ENCODE measurements around the gene HIPK2. TPM values are rescaled to one million over a fixed set of nuclear protein-coding genes. Genes with fewer than 3 reads are reported as not detected.

Gene HIPK2
- polyA plus RNA-seq (4.5 to 13.9 TPM (median 5.8 TPM) in 3 replicates), polyA minus RNA-seq (21.2 to 96.1 TPM (median 23.9 TPM) in 3 replicates)
- 9.9 TPM for polyA plus RNA-seq (2011; ENCODE audit: low read depth)
- 8.1 and 8.9 TPM in 2 replicates for polyA plus RNA-seq (2011; cell fraction: cytosol; rRNA removed)
- polyA plus RNA-seq (2011; cell fraction: nucleus; rRNA removed) = 26.2 and 27.3 TPM in 2 replicates
- 8.4 and 12.3 TPM in 2 replicates for polyA plus RNA-seq (2012; ENCODE audit: low replicate concordance)
- polyA minus RNA-seq (2011; cell fraction: cytosol; rRNA and poly(A)+ RNA removed) = 12.5 TPM
- polyA minus RNA-seq (2011; cell fraction: nucleus; rRNA and poly(A)+ RNA removed) = 15.4 and 29.2 TPM in 2 replicates

GRCh38 chr7:139777948-139778841 lies at the start of gene HIPK2:
Gene HIPK2, minus strand, starts transcription at chr7:139777998. Its CDS starts 375 bp downstream, at chr7:139777623.
- no peak for FAIRE-seq
- Histone ChIP-seq H4K20me1 (ENCODE audit: control insufficient read depth, extremely low read depth, insufficient read depth, low read length) (no peaks in the 10 kb centered on the region), H3K27ac (ENCODE audit: control insufficient read depth, insufficient read depth, low read length) (peak within 1 kb of the TSS; percentile 91), H3K9me3 (ENCODE audit: control insufficient read depth, low read depth, low read length) (no peaks in the 10 kb centered on the region), H3K4me3 (ENCODE audit: control insufficient read depth in 2 of 3, extremely low read depth in 1 of 3, insufficient read depth in 2 of 3, low read depth in 1 of 3, low read length in 3 of 3) (peak within 1 kb of the TSS; percentile 71 to 94 (median 85)), H3K36me3 (ENCODE audit: control insufficient read depth in 2 of 2, extremely low read depth in 1 of 2, insufficient read depth in 2 of 2, low read length in 2 of 2) (no peaks in the 10 kb centered on the region), H3K27me3 (ENCODE audit: control insufficient read depth, extremely low read depth, insufficient read depth, low read length) (no peaks in the 10 kb centered on the region), H3K4me2 (ENCODE audit: control insufficient read depth, extremely low read depth, insufficient read depth, low read depth, low read length) (peak within 1 kb of the TSS; percentile 90), H3K9me1 (ENCODE audit: control insufficient read depth, extremely low read depth, insufficient read depth, low read length) (peaks cover 3% of the 10 kb centered on the region), H3K79me2 (ENCODE audit: control insufficient read depth, insufficient read depth, low read length) (peaks cover 35% of the 10 kb centered on the region), H3K4me1 (ENCODE audit: control insufficient read depth, extremely low read depth, insufficient read depth, low read length) (peaks cover 32% of the 10 kb centered on the region), H2AFZ (ENCODE audit: control insufficient read depth, low read length) (peak within 1 kb of the TSS; percentile 95), H3K9ac (ENCODE audit: control insufficient read depth, extremely low read depth, insufficient read depth, low read length) (peak within 1 kb of the TSS; percentile 90)
- DNase-seq (ENCODE audit: low read depth, low spot score) = no peak
- TF ChIP-seq, protein P1, sequence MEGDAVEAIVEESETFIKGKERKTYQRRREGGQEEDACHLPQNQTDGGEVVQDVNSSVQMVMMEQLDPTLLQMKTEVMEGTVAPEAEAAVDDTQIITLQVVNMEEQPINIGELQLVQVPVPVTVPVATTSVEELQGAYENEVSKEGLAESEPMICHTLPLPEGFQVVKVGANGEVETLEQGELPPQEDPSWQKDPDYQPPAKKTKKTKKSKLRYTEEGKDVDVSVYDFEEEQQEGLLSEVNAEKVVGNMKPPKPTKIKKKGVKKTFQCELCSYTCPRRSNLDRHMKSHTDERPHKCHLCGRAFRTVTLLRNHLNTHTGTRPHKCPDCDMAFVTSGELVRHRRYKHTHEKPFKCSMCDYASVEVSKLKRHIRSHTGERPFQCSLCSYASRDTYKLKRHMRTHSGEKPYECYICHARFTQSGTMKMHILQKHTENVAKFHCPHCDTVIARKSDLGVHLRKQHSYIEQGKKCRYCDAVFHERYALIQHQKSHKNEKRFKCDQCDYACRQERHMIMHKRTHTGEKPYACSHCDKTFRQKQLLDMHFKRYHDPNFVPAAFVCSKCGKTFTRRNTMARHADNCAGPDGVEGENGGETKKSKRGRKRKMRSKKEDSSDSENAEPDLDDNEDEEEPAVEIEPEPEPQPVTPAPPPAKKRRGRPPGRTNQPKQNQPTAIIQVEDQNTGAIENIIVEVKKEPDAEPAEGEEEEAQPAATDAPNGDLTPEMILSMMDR (optimal IDR thresholded peaks at IDR 0.05 in 1 of 3, IDR thresholded peaks at IDR 0.05 in 1 of 3, conservative IDR thresholded peaks at IDR 0.05 in 1 of 3; ENCODE audit: extremely low read depth in 1 of 3, insufficient read depth in 2 of 3, low read length in 3 of 3) = no peak
- TF ChIP-seq EZH2 (IDR thresholded peaks at IDR 0.05; ENCODE audit: low read length) = no peak
- dilution Hi-C loops (cut with MboI; ENCODE audit: extremely low pct_ligation_motif_present, low sequenced_read_pairs) = no loop called here

GRCh38 chr7:139827042-139827441 lies 49.2 kb upstream of the HIPK2 start:
- Histone ChIP-seq H3K9ac (ENCODE audit: control insufficient read depth, extremely low read depth, insufficient read depth, low read length) (no peak overlapping the region), H3K36me3 (ENCODE audit: control insufficient read depth in 2 of 2, extremely low read depth in 1 of 2, insufficient read depth in 2 of 2, low read length in 2 of 2) (no peaks in the 10 kb centered on the region), H4K20me1 (ENCODE audit: control insufficient read depth, extremely low read depth, insufficient read depth, low read length) (no peaks in the 10 kb centered on the region), H3K4me2 (ENCODE audit: control insufficient read depth, extremely low read depth, insufficient read depth, low read depth, low read length) (no peak overlapping the region), H3K4me3 (ENCODE audit: control insufficient read depth in 2 of 3, extremely low read depth in 1 of 3, insufficient read depth in 2 of 3, low read depth in 1 of 3, low read length in 3 of 3) (no peak overlapping the region), H3K79me2 (ENCODE audit: control insufficient read depth, insufficient read depth, low read length) (no peaks in the 10 kb centered on the region), H3K9me3 (ENCODE audit: control insufficient read depth, low read depth, low read length) (no peaks in the 10 kb centered on the region), H2AFZ (ENCODE audit: control insufficient read depth, low read length) (no peak overlapping the region), H3K27ac (ENCODE audit: control insufficient read depth, insufficient read depth, low read length) (no peak overlapping the region), H3K4me1 (ENCODE audit: control insufficient read depth, extremely low read depth, insufficient read depth, low read length) (peaks cover 3% of the 10 kb centered on the region), H3K27me3 (ENCODE audit: control insufficient read depth, extremely low read depth, insufficient read depth, low read length) (peaks cover 8% of the 10 kb centered on the region), H3K9me1 (ENCODE audit: control insufficient read depth, extremely low read depth, insufficient read depth, low read length) (no peaks in the 10 kb centered on the region)
- no peak for TF ChIP-seq EZH2 (IDR thresholded peaks at IDR 0.05; ENCODE audit: low read length)
- TF ChIP-seq, protein P1 (optimal IDR thresholded peaks at IDR 0.05 in 1 of 3, IDR thresholded peaks at IDR 0.05 in 1 of 3, conservative IDR thresholded peaks at IDR 0.05 in 1 of 3; ENCODE audit: extremely low read depth in 1 of 3, insufficient read depth in 2 of 3, low read length in 3 of 3) = peak in 1 of 3 experiments; percentile 18
- dilution Hi-C loops (cut with MboI; ENCODE audit: extremely low pct_ligation_motif_present, low sequenced_read_pairs) = no loop called here
- FAIRE-seq (no peak), DNase-seq (ENCODE audit: low read depth, low spot score) (no peak)
